WTC11 (cell line): Measurements from ENCODE around the gene SLIT3. TPM values are rescaled to one million over a fixed set of nuclear protein-coding genes. Genes with fewer than 3 reads are reported as not detected.

Experiments used
- ATAC-seq: fragments of 200-7000 bp; cut with Tn5 transposase; 2 replicates; pipeline ENCODE4 v1.10.0; 2021; ENCODE audit warnings: mild to moderate bottlenecking, moderate library complexity
- CTCF ChIA-PET: fragments of 300-600 bp; sonication (Branson Sonifier 250); formaldehyde crosslinking; loops from one replicate; lab custom pipeline; 2021; ENCODE audit warnings: antibody characterized with exemption; lab: Charles Lee
- POLR2A ChIA-PET: fragments of 350-600 bp; sonication (Branson Sonifier 250); formaldehyde crosslinking; loops from one replicate; lab custom pipeline; 2021; ENCODE audit warnings: antibody characterized with exemption; lab: Charles Lee
- DNase-seq: peaks from one replicate; pipeline ENCODE4 v3.0.0; 2021; ENCODE audit warnings: low spot score
- H3K27ac Mint-ChIP-seq: 2 replicates; pipeline ENCODE4 v1.8.0; 2021; ENCODE audit warnings: mixed read lengths
- H3K27me3 Mint-ChIP-seq: 2 replicates; pipeline ENCODE4 v1.8.0; 2021; ENCODE audit warnings: low read depth, mild to moderate bottlenecking, moderate library complexity, mixed read lengths
- H3K36me3 Mint-ChIP-seq: 2 replicates; pipeline ENCODE4 v1.8.0; 2021; ENCODE audit warnings: mixed read lengths
- H3K4me1 Mint-ChIP-seq: 2 replicates; pipeline ENCODE4 v1.8.0; 2022; ENCODE audit warnings: mixed read lengths
- H3K4me3 Mint-ChIP-seq: 2 replicates; pipeline ENCODE4 v1.8.0; 2021; ENCODE audit warnings: mild to moderate bottlenecking, moderate library complexity, mixed read lengths
- H3K9me3 Mint-ChIP-seq: 2 replicates; pipeline ENCODE4 v1.8.0; 2021; ENCODE audit warnings: mixed read lengths
- CREB1 ChIP-seq: sonication (generic); formaldehyde crosslinking; IDR thresholded peaks from 2 replicates; pipeline ENCODE4 v1.8.0; 2023; ENCODE audit warnings: mild to moderate bottlenecking, missing genetic modification reagents
- E2F4 ChIP-seq: sonication (generic); formaldehyde crosslinking; IDR thresholded peaks from 2 replicates; pipeline ENCODE4 v1.8.1; 2022; ENCODE audit warnings: low read depth, mild to moderate bottlenecking, moderate library complexity, missing genetic modification reagents, borderline replicate concordance
- FOXP1 ChIP-seq: sonication (generic); formaldehyde crosslinking; IDR thresholded peaks from 2 replicates; pipeline ENCODE4 v1.8.0; 2022; ENCODE audit warnings: missing genetic modification reagents, mild to moderate bottlenecking, moderate library complexity, borderline replicate concordance
- GTF2I ChIP-seq: fragments of 250-450 bp; sonication (Bioruptor Pico); conservative IDR thresholded peaks from 2 replicates; pipeline ENCODE4 v1.4.0; 2021; ENCODE audit warnings: mild to moderate bottlenecking
- PRDM15 ChIP-seq: sonication (generic); formaldehyde crosslinking; IDR thresholded peaks from 2 replicates; pipeline ENCODE4 v1.8.0; 2022; ENCODE audit warnings: missing genetic modification reagents
- PREB ChIP-seq: sonication (generic); formaldehyde crosslinking; IDR thresholded peaks from 2 replicates; pipeline ENCODE4 v1.8.1; 2022; ENCODE audit warnings: mild to moderate bottlenecking, missing genetic modification reagents, moderate library complexity, borderline replicate concordance
- RELA ChIP-seq: sonication (generic); formaldehyde crosslinking; IDR thresholded peaks from 2 replicates; pipeline ENCODE4 v1.8.1; 2022; ENCODE audit warnings: missing genetic modification reagents, mild to moderate bottlenecking, borderline replicate concordance
- RORB ChIP-seq: fragments of 250-450 bp; sonication (Bioruptor Pico); IDR thresholded peaks from 2 replicates; pipeline ENCODE4 v1.9.0; 2021; ENCODE audit warnings: mild to moderate bottlenecking
- STAT6 ChIP-seq: sonication (generic); formaldehyde crosslinking; conservative IDR thresholded peaks from 2 replicates; pipeline ENCODE4 v1.8.1; 2023; ENCODE audit warnings: mild to moderate bottlenecking, low read depth, missing genetic modification reagents, moderate library complexity
- USF1 ChIP-seq: sonication (generic); formaldehyde crosslinking; IDR thresholded peaks from 2 replicates; pipeline ENCODE4 v1.8.0; 2022; ENCODE audit warnings: mild to moderate bottlenecking, missing genetic modification reagents
- USF2 ChIP-seq: sonication (generic); formaldehyde crosslinking; IDR thresholded peaks from 2 replicates; pipeline ENCODE4 v1.8.1; 2023; ENCODE audit warnings: mild to moderate bottlenecking, missing genetic modification reagents, moderate library complexity
- ZNF219 ChIP-seq: sonication (generic); formaldehyde crosslinking; IDR thresholded peaks from 2 replicates; pipeline ENCODE4 v1.8.0; 2023; ENCODE audit warnings: missing genetic modification reagents, mild to moderate bottlenecking, borderline replicate concordance
- ZNF396 ChIP-seq: fragments of 250-450 bp; sonication (Bioruptor Pico); IDR thresholded peaks from 2 replicates; pipeline ENCODE4 v1.8.0; 2021; ENCODE audit warnings: mild to moderate bottlenecking, moderate library complexity, borderline replicate concordance
- ZNF425 ChIP-seq: fragments of 250-450 bp; sonication (Bioruptor Pico); conservative IDR thresholded peaks from 2 replicates; pipeline ENCODE4 v1.9.0; 2021; ENCODE audit warnings: mild to moderate bottlenecking
- total RNA-seq: library from RNA; stranded (reverse); gene quantifications from 3 replicates; pipeline ENCODE4 v1.2.3, GENCODE V29; 2021

SLIT3 gene
- total RNA-seq, 1 experiment from 2014 or later: 1.9 TPM

- DNase-seq: no peak
- no peaks in the 10 kb centered on the region for H3K36me3 Mint-ChIP-seq
- ATAC-seq: no peak
- no peak overlapping the region for H3K4me3 Mint-ChIP-seq
- ChIA-PET POLR2A (no interaction called here), CTCF (no interaction called here)
- H3K27me3 Mint-ChIP-seq: no peaks in the 10 kb centered on the region
- no peak overlapping the region for H3K27ac Mint-ChIP-seq
- no peaks in the 10 kb centered on the region for H3K9me3 Mint-ChIP-seq
- peaks cover 14% of the 10 kb centered on the region for H3K4me1 Mint-ChIP-seq
- no peak for TF ChIP-seq ZNF219 (CRISPR knock-in tag)
- no peak for TF ChIP-seq PRDM15 (CRISPR knock-in tag)
- no peak for TF ChIP-seq RELA (CRISPR knock-in tag)
- no peak for TF ChIP-seq USF2 (CRISPR knock-in tag)
- TF ChIP-seq E2F4 (CRISPR knock-in tag): no peak
- TF ChIP-seq RORB: no peak
- no peak for TF ChIP-seq USF1
- no peak for TF ChIP-seq ZNF396 (CRISPR knock-in tag)
- no peak for TF ChIP-seq PREB (CRISPR knock-in tag)
- TF ChIP-seq GTF2I (CRISPR knock-in tag): no peak
- TF ChIP-seq CREB1 (CRISPR knock-in tag): no peak
- no peak for TF ChIP-seq ZNF425
- no peak for TF ChIP-seq FOXP1 (CRISPR knock-in tag)
- TF ChIP-seq STAT6 (CRISPR knock-in tag): no peak
Observed at GRCh38 chr5:168869615-168870227, 431.2 kb downstream of the SLIT3 start.
